Measurements from ENCODE around the gene CEBPE.

Gene CEBPE

GRCh38 chr14:23139874-23140273 lies 20.8 kb upstream of the CEBPE start:
- Histone ChIP-seq H3K9me3 (ENCODE audit: low read length) (no peaks in the 10 kb centered on the region), H3K36me3 (ENCODE audit: insufficient read depth, low read length) (no peaks in the 10 kb centered on the region), H3K27me3 (ENCODE audit: insufficient read depth, low read length) (no peaks in the 10 kb centered on the region), H3K4me1 (ENCODE audit: insufficient read depth, low read length) (no peaks in the 10 kb centered on the region), H2AFZ (ENCODE audit: low read depth, low read length) (no peak overlapping the region), H3K4me3 (ENCODE audit: low read length) (no peak overlapping the region)

GRCh38 chr14:23137813-23138535 lies 18.9 kb upstream of the CEBPE start:
- H3K4me1 ChIP-seq (ENCODE audit: insufficient read depth, low read length), result no peaks in the 10 kb centered on the region
- H3K27me3 ChIP-seq (ENCODE audit: insufficient read depth, low read length), result no peaks in the 10 kb centered on the region
- no peaks in the 10 kb centered on the region for H3K9me3 ChIP-seq (ENCODE audit: low read length)
- H3K4me3 ChIP-seq (ENCODE audit: low read length), result no peak overlapping the region
- no peaks in the 10 kb centered on the region for H3K36me3 ChIP-seq (ENCODE audit: insufficient read depth, low read length)
- H2AFZ ChIP-seq (ENCODE audit: low read depth, low read length), result no peak overlapping the region

- Histone ChIP-seq H3K4me3 (ENCODE audit: low read length) (no peak overlapping the region), H2AFZ (ENCODE audit: low read depth, low read length) (no peak overlapping the region), H3K4me1 (ENCODE audit: insufficient read depth, low read length) (no peaks in the 10 kb centered on the region), H3K27me3 (ENCODE audit: insufficient read depth, low read length) (no peaks in the 10 kb centered on the region), H3K9me3 (ENCODE audit: low read length) (no peaks in the 10 kb centered on the region), H3K36me3 (ENCODE audit: insufficient read depth, low read length) (no peaks in the 10 kb centered on the region)
These were observed 18.2 kb upstream of the CEBPE start for GRCh38 chr14:23137192-23137812.

- no peak overlapping the region for H3K4me3 ChIP-seq (ENCODE audit: low read length)
- no peaks in the 10 kb centered on the region for H3K9me3 ChIP-seq (ENCODE audit: low read length)
- no peaks in the 10 kb centered on the region for H3K4me1 ChIP-seq (ENCODE audit: insufficient read depth, low read length)
- H3K36me3 ChIP-seq (ENCODE audit: insufficient read depth, low read length), result no peaks in the 10 kb centered on the region
- H3K27me3 ChIP-seq (ENCODE audit: insufficient read depth, low read length), result no peaks in the 10 kb centered on the region
- H2AFZ ChIP-seq (ENCODE audit: low read depth, low read length), result no peak overlapping the region
These were observed 17.6 kb upstream of the CEBPE start for GRCh38 chr14:23136566-23137133.

GRCh38 chr14:23132970-23133369 lies 13.9 kb upstream of the CEBPE start:
- Histone ChIP-seq H3K4me3 (ENCODE audit: low read length) (no peak overlapping the region), H2AFZ (ENCODE audit: low read depth, low read length) (no peak overlapping the region), H3K9me3 (ENCODE audit: low read length) (no peaks in the 10 kb centered on the region), H3K36me3 (ENCODE audit: insufficient read depth, low read length) (no peaks in the 10 kb centered on the region), H3K27me3 (ENCODE audit: insufficient read depth, low read length) (no peaks in the 10 kb centered on the region), H3K4me1 (ENCODE audit: insufficient read depth, low read length) (no peaks in the 10 kb centered on the region)

- H2AFZ ChIP-seq (ENCODE audit: low read depth, low read length), result no peak overlapping the region
- H3K27me3 ChIP-seq (ENCODE audit: insufficient read depth, low read length), result no peaks in the 10 kb centered on the region
- no peaks in the 10 kb centered on the region for H3K4me1 ChIP-seq (ENCODE audit: insufficient read depth, low read length)
- no peaks in the 10 kb centered on the region for H3K9me3 ChIP-seq (ENCODE audit: low read length)
- no peaks in the 10 kb centered on the region for H3K36me3 ChIP-seq (ENCODE audit: insufficient read depth, low read length)
- H3K4me3 ChIP-seq (ENCODE audit: low read length), result no peak overlapping the region
These were observed 12.4 kb upstream of the CEBPE start for GRCh38 chr14:23131482-23131881.

GRCh38 chr14:23130871-23131270 lies 11.8 kb upstream of the CEBPE start:
- Histone ChIP-seq H3K27me3 (ENCODE audit: insufficient read depth, low read length) (no peaks in the 10 kb centered on the region), H3K36me3 (ENCODE audit: insufficient read depth, low read length) (no peaks in the 10 kb centered on the region), H3K4me3 (ENCODE audit: low read length) (no peak overlapping the region)

GRCh38 chr14:23129759-23130316 lies 10.8 kb upstream of the CEBPE start:
- H3K4me3 ChIP-seq (ENCODE audit: low read length), result no peak overlapping the region
- no peaks in the 10 kb centered on the region for H3K9me3 ChIP-seq (ENCODE audit: low read length)
- no peak overlapping the region for H2AFZ ChIP-seq (ENCODE audit: low read depth, low read length)

More at GRCh38 chr14:23130871-23131270, 11.8 kb upstream of the CEBPE start:
- Histone ChIP-seq H2AFZ (ENCODE audit: low read depth, low read length) (no peak overlapping the region), H3K9me3 (ENCODE audit: low read length) (no peaks in the 10 kb centered on the region), H3K4me1 (ENCODE audit: insufficient read depth, low read length) (no peaks in the 10 kb centered on the region)

GRCh38 chr14:23128969-23129758 lies 10.1 kb upstream of the CEBPE start:
- Histone ChIP-seq H3K4me1 (ENCODE audit: insufficient read depth, low read length) (no peaks in the 10 kb centered on the region), H3K27me3 (ENCODE audit: insufficient read depth, low read length) (no peaks in the 10 kb centered on the region), H3K9me3 (ENCODE audit: low read length) (no peaks in the 10 kb centered on the region), H3K36me3 (ENCODE audit: insufficient read depth, low read length) (no peaks in the 10 kb centered on the region), H3K4me3 (ENCODE audit: low read length) (no peak overlapping the region), H2AFZ (ENCODE audit: low read depth, low read length) (no peak overlapping the region)

More at GRCh38 chr14:23129759-23130316, 10.8 kb upstream of the CEBPE start:
- H3K4me1 ChIP-seq (ENCODE audit: insufficient read depth, low read length), result no peaks in the 10 kb centered on the region
- no peaks in the 10 kb centered on the region for H3K27me3 ChIP-seq (ENCODE audit: insufficient read depth, low read length)
- H3K36me3 ChIP-seq (ENCODE audit: insufficient read depth, low read length), result no peaks in the 10 kb centered on the region

- no peak overlapping the region for H3K4me3 ChIP-seq (ENCODE audit: low read length)
- no peaks in the 10 kb centered on the region for H3K27me3 ChIP-seq (ENCODE audit: insufficient read depth, low read length)
- H3K36me3 ChIP-seq (ENCODE audit: insufficient read depth, low read length), result no peaks in the 10 kb centered on the region
- no peaks in the 10 kb centered on the region for H3K9me3 ChIP-seq (ENCODE audit: low read length)
- no peaks in the 10 kb centered on the region for H3K4me1 ChIP-seq (ENCODE audit: insufficient read depth, low read length)
- no peak overlapping the region for H2AFZ ChIP-seq (ENCODE audit: low read depth, low read length)
These were observed 8.8 kb upstream of the CEBPE start for GRCh38 chr14:23127861-23128260.

GRCh38 chr14:23126548-23127278 lies 7.7 kb upstream of the CEBPE start:
- Histone ChIP-seq H3K36me3 (ENCODE audit: insufficient read depth, low read length) (no peaks in the 10 kb centered on the region), H3K4me1 (ENCODE audit: insufficient read depth, low read length) (no peaks in the 10 kb centered on the region), H3K9me3 (ENCODE audit: low read length) (no peaks in the 10 kb centered on the region), H2AFZ (ENCODE audit: low read depth, low read length) (no peak overlapping the region), H3K27me3 (ENCODE audit: insufficient read depth, low read length) (no peaks in the 10 kb centered on the region), H3K4me3 (ENCODE audit: low read length) (no peak overlapping the region)

- H3K9me3 ChIP-seq (ENCODE audit: low read length), result no peaks in the 10 kb centered on the region
- no peaks in the 10 kb centered on the region for H3K27me3 ChIP-seq (ENCODE audit: insufficient read depth, low read length)
- no peak overlapping the region for H2AFZ ChIP-seq (ENCODE audit: low read depth, low read length)
- H3K4me1 ChIP-seq (ENCODE audit: insufficient read depth, low read length), result peaks cover 6% of the 10 kb centered on the region
- H3K4me3 ChIP-seq (ENCODE audit: low read length), result no peak overlapping the region
- no peaks in the 10 kb centered on the region for H3K36me3 ChIP-seq (ENCODE audit: insufficient read depth, low read length)
These were observed 7.0 kb upstream of the CEBPE start for GRCh38 chr14:23125933-23126524.

Measured in neuron (in vitro differentiated cells).